ENCODE measurements around the gene TMEM88. TPM values are rescaled to one million over a fixed set of nuclear protein-coding genes. Genes with fewer than 3 reads are reported as not detected.

TMEM88 gene
- total RNA-seq, 1 experiment from 2014 or later, result 11.3 TPM

GRCh38 chr17:7864995-7865650, 10.3 kb downstream of the TMEM88 start:
- H3K27me3 Mint-ChIP-seq (ENCODE audit: low read depth), result no peaks in the 10 kb centered on the region
- Histone ChIP-seq H3K14ac (ENCODE audit: insufficient read depth, low read length) (no peak overlapping the region), H3K4me1 (ENCODE audit: insufficient read depth, low read length) (no peaks in the 10 kb centered on the region), H3K23ac (ENCODE audit: insufficient read length, low read depth, low read length) (no peak overlapping the region), H3T11ph (ENCODE audit: low read length) (no peak overlapping the region), H3K79me2 (ENCODE audit: insufficient read depth, low read length) (no peaks in the 10 kb centered on the region), H2BK12ac (ENCODE audit: insufficient read length, low read depth, low read length) (no peak overlapping the region), H3K9ac (ENCODE audit: extremely low read depth, insufficient read length, low read length) (no peak overlapping the region), H2BK5ac (ENCODE audit: insufficient read length, low read length) (no peak overlapping the region), H2BK20ac (ENCODE audit: low read depth, low read length, poor library complexity, severe bottlenecking) (no peak overlapping the region), H4K20me1 (ENCODE audit: control insufficient read depth, insufficient read depth, insufficient read length) (no peaks in the 10 kb centered on the region), H3K79me1 (ENCODE audit: insufficient read depth, low read depth, low read length, poor library complexity, severe bottlenecking) (no peaks in the 10 kb centered on the region), H3K27me3 (ENCODE audit: insufficient read depth, low read length) (no peaks in the 10 kb centered on the region), H2AFZ (ENCODE audit: low read length) (no peak overlapping the region), H3K27ac (ENCODE audit: insufficient read length, low read depth, low read length) (no peak overlapping the region), H3K4me2 (ENCODE audit: insufficient read depth, insufficient read length, low read length) (no peak overlapping the region), H4K8ac (replicated peaks; ENCODE audit: insufficient read length, low read depth, low read length) (no peak overlapping the region), H3K23me2 (ENCODE audit: insufficient read length, low read depth, low read length, poor library complexity, severe bottlenecking) (no peaks in the 10 kb centered on the region), H2BK15ac (ENCODE audit: low read depth, low read length) (no peak overlapping the region), H4K91ac (ENCODE audit: insufficient read length, low read depth, low read length) (no peak overlapping the region), H3K56ac (ENCODE audit: insufficient read length, low read depth, low read length) (no peak overlapping the region), H3K9me3 (ENCODE audit: control insufficient read depth, low read depth, low read length) (no peaks in the 10 kb centered on the region), H2BK120ac (ENCODE audit: low read depth, low read length, poor library complexity, severe bottlenecking) (no peak overlapping the region), H4K5ac (ENCODE audit: insufficient read length, low read depth, low read length) (no peak overlapping the region), H3K18ac (ENCODE audit: insufficient read length, low read depth, low read length) (no peak overlapping the region), H2AK5ac (ENCODE audit: insufficient read length, low read length) (no peak overlapping the region), H3K4ac (ENCODE audit: low read depth, low read length) (no peak overlapping the region)
- no peaks in the 10 kb centered on the region for H3K9me3 Mint-ChIP-seq
- H3K4me1 Mint-ChIP-seq, result peaks cover 6 to 7% of the 10 kb centered on the region in 2 experiments
- no CpG with 5 or more reads among the region's 5 CpGs for WGBS (ENCODE audit: extremely low coverage, insufficient read length, low lambda C conversion rate)
- H3K36me3 Mint-ChIP-seq (ENCODE audit: insufficient read depth in 1 of 3, low read depth in 3 of 3), result peaks cover 3 to 35% (median 12%) of the 10 kb centered on the region in 3 experiments; a peak in 6 of 7 replicates
- no peak for DNase-seq
- H3K4me3 Mint-ChIP-seq, result no peak overlapping the region
- TF ChIP-seq CTCF (conservative IDR thresholded peaks at IDR 0.05), result no peak
- no peak overlapping the region for H3K27ac Mint-ChIP-seq
